Endothelial cell of hepatic sinusoid (primary cell): ENCODE measurements around the gene AHI1.

Experiments
- in situ Hi-C: cut with HindIII; loops from 2 replicates; pipeline ENCODE4 v1.10.0; 2017; ENCODE audit warnings: low sequenced_read_pairs

The AHI1 gene

DNA sequence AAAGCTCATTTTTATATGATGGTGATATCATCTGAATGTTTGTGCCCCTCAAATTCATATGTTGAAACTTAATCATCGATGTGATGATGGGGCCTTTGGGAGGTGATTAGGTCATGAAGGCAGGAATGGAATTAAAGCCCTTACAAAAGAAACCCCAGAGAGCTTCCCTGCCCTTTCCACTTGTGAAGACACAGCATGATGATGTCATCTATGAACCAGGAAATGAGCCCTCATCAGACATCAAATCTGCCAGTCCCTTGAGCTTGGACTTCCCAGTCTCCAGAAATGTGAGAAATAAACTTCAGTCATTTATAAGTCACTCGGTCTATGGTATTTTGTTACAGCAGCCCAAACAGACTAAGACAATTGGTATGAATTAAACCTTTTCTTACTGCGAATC lies 163.4 kb downstream of the AHI1 start:
- in situ Hi-C loops = no loop called here

- in situ Hi-C loops = no loop called here
These were observed 166.5 kb downstream of the AHI1 start for GRCh38 chr6:135331002-135331401.

DNA sequence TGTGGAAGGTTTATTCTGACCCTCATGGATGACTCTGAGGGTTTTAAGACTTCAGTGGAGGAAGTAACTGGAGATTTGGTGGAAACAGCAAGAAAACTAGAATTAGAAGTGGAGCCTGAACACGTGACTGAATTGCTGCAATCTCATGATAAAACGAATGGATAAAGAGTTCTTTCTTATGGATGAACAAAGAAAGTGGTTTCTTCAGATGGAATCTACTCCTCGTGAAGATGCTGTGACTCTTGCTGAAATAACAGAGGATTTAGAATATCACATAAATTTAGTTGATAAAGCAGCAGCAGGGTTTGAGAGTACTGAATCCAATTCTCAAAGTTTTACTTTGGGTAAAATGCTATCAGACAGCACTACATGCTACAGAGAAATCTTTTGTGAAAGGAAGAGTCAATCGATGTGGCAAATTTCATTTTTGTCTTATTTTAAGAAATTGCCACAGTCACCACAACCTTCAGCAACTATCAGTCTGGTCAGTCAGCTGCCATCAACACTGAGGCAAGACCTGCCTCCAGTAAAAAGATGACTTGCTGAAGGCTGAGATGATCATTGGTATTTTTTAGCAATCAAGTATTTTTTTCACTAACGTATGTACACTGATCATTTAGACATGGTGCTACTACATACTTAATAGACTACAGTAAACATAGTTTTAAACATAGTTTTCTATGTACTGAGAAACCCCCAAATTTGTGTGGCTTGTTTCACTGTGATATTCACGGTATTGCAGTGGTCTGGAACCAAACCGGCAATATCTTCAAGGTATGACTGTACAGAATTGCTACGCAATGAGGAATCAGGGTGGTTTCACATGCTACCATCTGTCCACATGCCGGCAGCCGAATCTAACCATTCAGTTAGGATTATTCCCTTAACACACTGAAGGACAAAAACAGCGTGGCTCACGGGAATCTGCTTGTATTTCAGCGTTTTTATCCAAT lies 167.4 kb downstream of the AHI1 start:
- in situ Hi-C loops = no loop called here

- in situ Hi-C loops = no loop called here
These were observed 169.4 kb downstream of the AHI1 start for GRCh38 chr6:135328136-135328535.

GRCh38 chr6:135325624-135326424 lies 171.7 kb downstream of the AHI1 start:
- in situ Hi-C loops = no loop called here

DNA sequence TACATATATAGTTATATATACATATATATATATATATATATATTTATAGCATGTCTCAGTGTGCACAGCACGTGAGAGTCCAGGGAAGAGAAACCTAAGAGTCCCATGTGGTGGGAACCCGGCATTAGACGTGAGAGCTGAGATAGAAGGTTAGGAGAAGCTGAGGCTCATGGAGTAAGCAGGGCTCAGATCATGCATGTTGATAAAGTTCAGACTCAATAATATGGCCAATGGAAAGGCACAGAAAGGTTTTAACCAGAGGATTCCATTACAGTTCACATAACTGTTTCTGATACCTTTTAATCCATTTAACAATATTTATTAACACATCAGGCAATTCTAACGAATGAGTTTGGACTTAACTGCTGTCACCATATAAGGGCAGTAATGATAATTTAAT lies 173.0 kb downstream of the AHI1 start:
- in situ Hi-C loops = no loop called here

GRCh38 chr6:135323979-135324378 lies 173.6 kb downstream of the AHI1 start:
- in situ Hi-C loops = no loop called here

DNA sequence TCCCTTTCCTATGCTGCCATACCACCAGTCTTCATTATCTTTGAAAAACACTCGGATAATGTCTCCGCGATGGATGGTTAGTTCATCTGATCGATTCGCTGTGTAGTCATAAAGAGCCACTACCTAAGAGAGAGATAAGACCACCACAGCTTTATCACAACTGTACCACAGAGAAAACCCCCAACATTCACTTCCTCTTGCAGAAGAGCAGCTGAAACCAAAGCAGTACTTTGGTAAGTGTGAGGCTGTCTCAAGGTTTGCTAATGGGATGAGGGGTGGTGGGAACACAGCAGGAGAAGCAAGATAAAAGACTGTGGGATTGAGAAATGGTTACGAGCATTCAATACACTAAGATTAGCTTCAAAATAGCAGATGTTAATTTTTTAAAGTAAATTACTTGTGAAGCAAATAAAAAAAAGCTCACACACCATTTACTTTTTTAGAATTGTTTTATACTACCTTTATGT lies 174.3 kb downstream of the AHI1 start:
- in situ Hi-C loops = no loop called here

DNA sequence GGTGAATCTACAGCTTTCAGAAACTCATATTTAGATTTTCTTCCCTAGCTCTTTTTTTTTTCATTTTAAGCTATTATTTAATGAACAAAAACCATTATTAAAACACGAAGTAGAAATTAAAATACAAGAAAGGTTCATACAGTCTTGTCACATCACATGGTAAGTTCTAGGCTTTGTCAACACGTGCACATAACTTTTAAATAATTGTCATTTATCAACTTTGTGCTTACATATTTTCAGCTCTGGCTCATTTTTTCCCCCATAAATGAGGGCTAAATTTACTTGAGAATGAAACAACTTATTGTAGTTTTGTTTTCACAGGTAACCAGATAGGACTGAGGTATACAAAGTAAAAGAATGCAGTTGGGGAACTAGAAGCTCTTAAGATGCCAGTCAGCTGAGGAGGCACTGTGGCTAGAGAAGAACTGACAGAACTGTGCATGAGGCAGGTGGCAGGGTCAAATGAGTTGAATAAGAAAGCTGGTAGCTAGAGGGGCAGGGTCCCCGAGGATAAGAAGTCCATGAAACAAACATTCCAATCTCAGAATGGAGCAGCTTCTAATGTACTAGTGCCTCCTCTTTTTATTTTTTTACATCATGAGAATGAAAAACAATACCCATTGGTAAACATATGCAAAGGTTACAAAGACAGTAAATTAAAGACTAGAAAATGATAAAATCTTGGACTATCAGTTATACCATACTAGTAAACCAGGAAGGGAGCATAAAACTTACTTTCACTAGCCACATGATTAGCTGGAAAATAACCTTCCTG lies 174.9 kb downstream of the AHI1 start:
- in situ Hi-C loops = no loop called here

DNA sequence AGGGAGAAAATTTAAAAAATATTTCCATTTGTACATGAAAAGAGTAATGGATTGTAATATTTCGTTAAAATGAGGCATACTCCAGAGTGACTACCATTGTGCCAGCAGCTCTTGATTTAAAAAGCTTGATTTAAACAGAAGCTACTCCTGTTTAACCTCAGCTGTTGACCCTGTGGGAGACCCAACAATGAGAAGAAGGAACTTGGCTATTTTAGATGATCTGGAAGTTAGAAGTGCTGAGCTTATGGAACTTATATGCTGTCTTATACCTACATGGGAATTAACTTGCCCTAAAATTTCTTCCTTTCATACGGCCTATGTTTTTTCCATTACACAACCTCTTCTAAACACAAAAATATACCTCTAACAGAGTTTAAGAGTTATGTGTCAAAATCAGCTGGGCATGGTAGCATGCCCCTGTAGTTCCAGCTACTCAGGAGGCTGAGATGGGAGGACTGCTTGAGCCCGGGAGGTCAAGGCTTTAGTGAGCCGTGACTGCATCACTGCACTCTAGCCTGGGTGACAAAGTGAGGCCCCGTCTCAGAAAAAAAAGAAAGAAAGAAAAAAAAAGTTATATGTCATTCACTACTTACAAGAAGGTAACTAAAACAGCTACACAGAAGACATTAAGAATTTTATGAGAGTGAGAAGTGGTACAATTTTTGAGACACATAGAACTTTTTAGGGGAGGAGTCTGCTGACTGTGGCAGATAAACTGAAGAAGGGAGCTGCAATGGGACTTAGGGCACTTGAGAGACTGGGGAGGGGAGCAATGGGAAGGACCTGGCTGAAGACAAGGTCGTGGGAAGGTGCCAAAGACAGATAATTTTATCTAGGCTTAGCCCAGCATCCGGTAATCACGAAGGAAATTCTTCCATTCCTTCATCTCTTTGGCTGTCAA lies 176.6 kb downstream of the AHI1 start:
- in situ Hi-C loops = no loop called here

DNA sequence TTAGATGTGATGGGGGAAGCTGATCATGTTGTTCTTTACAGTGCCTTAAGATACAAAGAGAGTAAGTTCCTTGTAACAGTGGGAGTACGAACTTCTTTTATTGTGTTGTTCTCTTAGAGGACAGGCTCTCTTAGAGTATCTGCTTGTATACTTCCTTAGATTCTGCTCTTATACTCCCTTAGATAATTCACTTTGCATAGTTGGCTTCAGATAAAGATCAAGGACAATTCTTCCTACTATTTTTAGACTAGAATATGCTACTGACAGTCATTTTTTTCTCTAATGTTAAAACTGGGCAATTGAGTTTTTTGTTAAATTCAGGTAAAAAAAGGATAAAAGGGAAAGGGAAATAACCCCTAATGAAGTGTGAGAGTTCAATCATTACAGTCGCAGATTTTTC lies 177.7 kb downstream of the AHI1 start:
- in situ Hi-C loops = no loop called here

DNA sequence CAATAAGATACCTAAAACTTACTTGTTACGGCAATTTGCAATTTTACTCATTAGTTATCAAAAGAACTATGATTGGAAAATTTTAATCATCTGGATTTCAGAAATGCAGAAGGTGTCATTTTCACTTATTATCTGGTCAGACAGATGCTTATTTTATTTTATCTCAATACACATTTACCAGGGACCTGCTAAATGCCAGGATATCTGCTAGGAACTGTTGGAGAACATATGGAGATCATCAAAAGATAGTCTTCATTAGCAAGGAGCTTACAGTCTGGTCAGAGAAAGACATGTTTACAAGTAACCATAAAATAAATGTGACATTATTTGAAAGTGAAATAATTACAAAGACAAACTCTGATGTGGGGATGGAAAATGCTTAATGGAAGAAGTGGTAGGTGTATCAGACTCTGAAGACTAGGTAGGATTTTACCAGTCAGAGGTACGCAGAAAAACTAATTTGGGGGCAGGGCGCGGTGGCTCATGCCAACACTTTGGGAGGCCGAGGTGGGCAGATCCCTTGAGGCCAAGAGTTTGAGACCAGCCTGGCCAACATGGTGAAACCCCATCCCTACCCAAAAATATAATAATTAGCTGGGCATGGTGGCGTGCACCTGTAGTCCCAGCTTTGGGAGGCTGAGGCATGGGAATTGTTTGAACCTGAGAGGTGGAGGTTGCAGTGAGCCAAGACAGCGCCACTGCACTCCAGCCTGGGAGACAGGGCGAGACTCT lies 178.6 kb downstream of the AHI1 start:
- in situ Hi-C loops = no loop called here

GRCh38 chr6:135314543-135314942 lies 183.0 kb downstream of the AHI1 start:
- in situ Hi-C loops = no loop called here

GRCh38 chr6:135311446-135312200 lies 185.9 kb downstream of the AHI1 start:
- in situ Hi-C loops = no loop called here

GRCh38 chr6:135310291-135310690 lies 187.2 kb downstream of the AHI1 start:
- in situ Hi-C loops = no loop called here

GRCh38 chr6:135306740-135307420 lies 190.7 kb downstream of the AHI1 start:
- in situ Hi-C loops = no loop called here

DNA sequence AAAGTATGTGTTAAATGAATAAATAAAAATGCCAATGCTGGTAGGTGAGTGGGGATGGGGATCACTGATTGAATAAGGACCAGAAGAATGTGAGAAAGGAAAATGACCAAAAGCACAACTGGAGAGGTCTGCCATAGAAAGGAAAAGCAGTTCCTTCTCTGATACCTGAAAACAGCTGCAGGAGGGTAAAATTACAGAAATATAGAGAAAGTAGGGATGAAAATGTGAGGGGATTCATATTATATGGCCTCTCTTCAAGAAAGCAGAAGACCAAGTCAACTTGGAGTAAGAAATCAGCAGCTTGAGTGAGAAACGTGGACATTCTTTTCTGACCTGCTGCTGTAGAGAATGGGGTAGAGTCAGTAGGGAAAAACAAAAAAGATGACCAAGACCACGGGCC lies 191.4 kb downstream of the AHI1 start:
- in situ Hi-C loops = no loop called here

DNA sequence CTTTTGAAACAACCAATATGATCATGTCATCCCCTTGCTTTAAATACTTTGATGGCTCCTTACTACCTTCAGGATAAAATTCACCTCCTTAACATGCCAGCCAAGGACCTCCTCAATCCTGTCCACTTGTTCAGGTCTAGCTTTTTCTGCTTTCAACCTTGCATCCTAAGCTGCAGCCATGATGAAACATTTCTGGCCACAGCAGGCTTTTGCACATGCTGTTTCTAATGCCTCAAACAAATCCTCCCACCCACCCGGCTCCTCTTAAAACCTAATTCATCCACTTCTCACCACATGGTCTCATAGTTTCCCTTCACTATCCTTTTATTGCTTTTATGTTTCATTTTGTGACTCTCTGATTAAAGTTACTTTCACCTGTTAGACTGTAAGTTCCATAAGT lies 191.9 kb downstream of the AHI1 start:
- in situ Hi-C loops = no loop called here
